Measurements from ENCODE around the gene APBA1.
A peak's percentile ranks its signal among the peaks of the same experiment; 100 is the strongest.

Gene APBA1

GRCh38 chr9:69579032-69579758 is 93.0 kb downstream of the APBA1 start:
- DNase-seq (ENCODE audit: low spot score) = no peak

DNA sequence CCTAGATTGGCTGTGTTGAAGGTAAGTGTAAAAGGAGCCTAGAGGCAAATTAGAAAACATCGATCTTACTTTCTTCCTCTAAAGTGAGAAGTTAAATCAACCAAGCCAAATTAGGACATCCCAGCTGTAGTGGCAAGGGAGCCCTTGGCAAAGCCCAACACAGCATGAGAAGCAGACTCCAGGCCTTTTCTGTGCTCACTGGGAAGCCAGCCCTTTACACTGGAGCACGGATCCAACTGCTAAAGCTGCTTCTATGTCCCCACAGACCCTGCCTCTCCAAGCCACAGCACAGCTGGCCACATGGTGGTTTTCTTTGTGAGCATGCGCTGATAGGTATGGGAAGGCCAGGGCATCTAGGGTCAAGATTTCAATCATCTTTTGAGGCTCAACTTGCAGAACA is 94.1 kb downstream of the APBA1 start:
- DNase-seq (ENCODE audit: low spot score) = no peak

DNA sequence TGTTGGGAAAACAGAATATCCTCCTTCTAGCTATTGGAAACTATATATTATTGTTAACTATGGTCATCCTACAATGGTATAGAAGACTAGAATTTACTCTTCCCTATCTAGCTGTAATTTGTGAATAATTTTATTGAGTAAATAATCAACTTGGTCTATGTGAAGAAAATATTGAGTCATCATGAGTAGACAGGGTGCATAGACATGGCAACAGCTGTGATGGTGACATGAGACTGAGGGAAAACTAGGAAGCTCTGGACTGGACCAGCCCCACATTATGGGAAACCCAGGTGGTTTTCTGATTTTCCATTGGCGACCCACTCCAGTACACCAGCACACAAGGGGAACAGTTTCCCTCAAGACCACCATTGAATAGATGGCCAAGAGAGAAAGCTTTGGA is 95.0 kb downstream of the APBA1 start:
- DNase-seq (ENCODE audit: low spot score) = no peak

- no peak for DNase-seq (ENCODE audit: low spot score)
Measured at GRCh38 chr9:69574057-69574456, 98.1 kb downstream of the APBA1 start.

- no peak for DNase-seq (ENCODE audit: low spot score)
Measured at GRCh38 chr9:69573651-69574050, 98.5 kb downstream of the APBA1 start.

GRCh38 chr9:69572611-69573010 is 99.6 kb downstream of the APBA1 start:
- DNase-seq (ENCODE audit: low spot score) = no peak

DNA sequence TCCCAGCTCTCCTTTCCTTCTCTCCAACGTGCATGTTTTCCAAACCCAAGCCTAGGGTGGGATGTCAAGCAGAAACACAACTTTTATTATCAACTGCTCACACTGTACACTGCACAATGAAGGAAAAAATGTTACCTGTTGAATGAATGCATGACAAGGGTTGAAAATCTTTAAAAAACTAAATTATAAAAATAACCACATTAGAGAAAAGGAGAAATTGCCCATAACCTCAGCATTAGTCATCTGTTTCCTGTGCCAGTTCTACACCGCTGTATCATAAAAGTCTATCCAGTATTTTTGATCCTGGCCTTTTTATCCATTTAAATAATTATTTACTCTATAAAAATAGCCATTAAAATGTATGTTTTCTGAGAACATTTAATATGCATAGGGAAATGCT is 101.1 kb downstream of the APBA1 start:
- DNase-seq (ENCODE audit: low spot score) = no peak

DNA sequence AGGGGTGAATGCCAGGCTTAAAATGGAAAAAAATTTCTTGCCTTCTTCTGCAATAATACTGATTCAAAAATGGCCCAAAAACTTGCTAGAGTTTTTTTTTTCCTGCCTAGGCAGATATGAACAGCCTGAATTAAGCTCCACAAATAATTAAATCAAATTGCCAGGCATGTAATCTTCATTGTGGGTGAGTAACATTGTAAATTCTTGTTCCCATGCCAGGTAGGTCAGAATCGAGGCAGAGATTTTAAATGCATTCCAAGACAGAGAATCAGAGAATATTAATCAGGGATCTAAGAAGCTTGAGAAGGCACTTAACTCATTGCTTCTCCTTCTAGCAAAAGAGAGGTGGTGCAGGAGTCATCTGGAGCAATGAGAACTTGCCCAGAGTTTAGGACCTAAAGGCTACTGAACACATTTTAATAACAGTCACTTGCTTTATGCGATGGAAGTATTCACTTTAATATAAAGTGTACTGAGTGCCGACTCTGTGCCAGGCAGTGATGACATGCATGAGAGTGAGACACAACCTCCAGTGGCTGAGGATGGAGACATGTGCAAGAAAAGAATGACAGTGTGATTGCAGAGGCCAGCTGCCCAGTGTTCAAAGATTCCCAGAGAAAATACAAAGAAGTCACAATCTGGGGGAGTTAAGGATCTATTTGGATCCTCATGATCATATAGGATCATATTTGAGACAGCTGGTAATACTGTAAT is 102.3 kb downstream of the APBA1 start:
- DNase-seq (ENCODE audit: low spot score) = peak; percentile 35

- peak; percentile 85 for DNase-seq (ENCODE audit: low spot score)
Measured at GRCh38 chr9:69564557-69564956, 107.6 kb downstream of the APBA1 start.

DNA sequence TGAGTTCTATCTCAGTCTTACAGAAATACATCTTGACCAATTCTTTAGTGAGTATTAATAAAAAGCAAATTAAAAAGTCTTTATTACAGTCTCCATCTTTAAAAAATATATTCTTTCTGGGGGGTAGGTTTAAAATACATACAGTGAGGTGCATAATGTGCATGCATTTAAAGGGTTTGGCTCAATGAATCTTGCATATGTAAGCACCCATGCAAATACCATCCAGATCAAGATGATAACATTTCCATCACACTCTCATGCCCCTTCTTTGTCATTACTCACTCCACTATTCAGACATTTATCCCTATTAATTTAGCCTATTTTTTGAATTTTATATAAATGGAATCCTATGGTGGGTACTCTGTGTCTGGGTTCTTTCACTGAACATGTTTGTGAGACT is 113.0 kb downstream of the APBA1 start:
- DNase-seq (ENCODE audit: low spot score) = no peak

GRCh38 chr9:69556707-69557106 is 115.5 kb downstream of the APBA1 start:
- DNase-seq (ENCODE audit: low spot score) = peak; percentile 90

DNA sequence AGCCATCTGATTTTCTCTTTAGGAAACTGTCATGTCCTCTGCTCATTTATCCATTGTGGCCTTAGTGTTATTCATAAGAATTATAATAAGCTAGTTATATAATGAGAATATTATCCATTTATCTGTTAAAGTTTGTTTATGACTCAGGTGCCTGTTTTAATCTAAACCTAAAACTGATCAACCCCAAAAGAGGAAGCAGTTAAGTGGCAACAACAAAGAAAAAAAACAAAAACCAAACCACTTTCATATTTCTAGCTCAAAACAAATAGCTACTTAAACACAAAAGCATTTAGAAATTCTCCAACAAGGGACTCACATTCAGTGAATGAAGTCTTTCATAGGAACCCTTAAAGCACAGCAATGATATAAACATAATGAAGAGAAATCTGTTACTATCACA is 116.4 kb downstream of the APBA1 start:
- DNase-seq (ENCODE audit: low spot score) = no peak

DNA sequence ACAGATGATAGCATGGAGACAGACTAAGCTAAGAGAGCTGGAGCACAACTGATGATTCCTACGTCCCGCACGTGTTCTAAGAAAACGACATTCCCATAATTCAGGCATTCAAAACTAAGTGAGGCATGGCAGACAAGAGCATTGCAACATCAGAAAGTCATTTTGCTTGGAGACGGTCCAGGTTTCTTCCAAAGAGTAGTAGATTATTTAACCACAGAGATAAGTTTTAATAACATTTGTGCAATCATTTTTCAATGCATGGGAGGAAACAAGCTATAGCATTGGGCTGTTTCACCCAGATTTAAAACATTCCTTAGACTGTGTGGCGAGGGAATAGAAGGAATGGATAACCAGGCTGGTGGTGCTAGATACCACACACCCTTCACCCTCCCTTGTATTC is 117.2 kb downstream of the APBA1 start:
- DNase-seq (ENCODE audit: low spot score) = no peak

- DNase-seq (ENCODE audit: low spot score) = peak; percentile 53
Measured at GRCh38 chr9:69549310-69550202, 122.6 kb downstream of the APBA1 start.

DNA sequence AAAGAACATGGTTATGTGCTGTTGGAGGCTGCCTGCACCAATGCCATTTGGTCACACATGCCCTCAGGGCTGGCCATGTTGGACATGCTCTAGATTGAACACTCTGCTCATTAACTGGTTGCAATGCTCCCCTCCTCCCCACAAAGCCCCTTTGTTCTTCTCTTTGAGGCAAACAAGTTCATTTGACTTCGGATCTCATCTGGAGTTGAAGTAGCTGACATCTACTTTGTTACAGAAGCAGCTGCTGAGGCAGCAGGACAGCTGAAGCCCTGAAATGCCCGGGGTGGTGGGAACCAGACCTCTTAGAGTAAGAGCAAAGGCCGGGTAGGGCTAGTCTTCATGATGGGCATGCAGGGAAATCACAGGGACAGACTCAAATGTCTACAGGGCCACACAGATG is 123.5 kb downstream of the APBA1 start:
- DNase-seq (ENCODE audit: low spot score) = no peak

DNA sequence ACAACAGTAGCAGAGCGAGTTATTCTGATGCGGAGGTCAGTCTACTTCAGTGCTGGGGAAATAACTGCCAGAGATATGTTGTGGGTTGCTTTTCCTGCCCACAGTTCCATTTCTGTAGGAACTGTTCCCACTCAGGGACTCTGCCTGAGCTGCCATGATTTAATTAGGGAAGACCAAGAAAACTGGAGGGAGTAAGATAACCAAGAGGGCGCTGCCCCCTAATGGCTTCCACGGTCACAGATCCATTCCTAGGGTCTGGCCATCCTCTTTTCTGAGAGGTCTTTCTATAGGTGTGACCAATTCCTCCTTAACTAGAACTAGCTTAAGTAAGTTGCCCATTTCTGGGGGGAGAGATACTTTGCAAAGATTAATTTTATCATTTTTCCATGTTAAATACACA is 125.9 kb downstream of the APBA1 start:
- DNase-seq (ENCODE audit: low spot score) = no peak

GRCh38 chr9:69542942-69543704 is 129.0 kb downstream of the APBA1 start:
- DNase-seq (ENCODE audit: low spot score) = peak; percentile 34

DNA sequence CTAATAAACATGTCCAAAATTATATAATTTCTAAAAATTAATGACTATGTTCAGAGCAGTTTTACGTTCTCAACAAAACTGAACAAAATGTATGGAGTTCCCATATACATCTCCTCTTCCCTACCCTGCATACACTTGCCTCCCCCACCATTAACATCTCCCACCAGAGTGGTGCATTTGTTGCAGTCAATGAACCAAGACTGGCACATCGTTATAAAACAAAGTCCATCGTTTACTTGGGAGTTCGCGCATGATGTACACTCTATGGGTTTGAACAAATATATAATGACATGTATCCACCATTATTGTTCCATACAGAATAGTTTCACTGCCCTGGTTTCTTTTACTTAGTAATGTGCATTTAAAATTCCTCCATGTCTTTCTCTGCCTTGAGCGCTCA is 130.1 kb downstream of the APBA1 start:
- DNase-seq (ENCODE audit: low spot score) = no peak

DNA sequence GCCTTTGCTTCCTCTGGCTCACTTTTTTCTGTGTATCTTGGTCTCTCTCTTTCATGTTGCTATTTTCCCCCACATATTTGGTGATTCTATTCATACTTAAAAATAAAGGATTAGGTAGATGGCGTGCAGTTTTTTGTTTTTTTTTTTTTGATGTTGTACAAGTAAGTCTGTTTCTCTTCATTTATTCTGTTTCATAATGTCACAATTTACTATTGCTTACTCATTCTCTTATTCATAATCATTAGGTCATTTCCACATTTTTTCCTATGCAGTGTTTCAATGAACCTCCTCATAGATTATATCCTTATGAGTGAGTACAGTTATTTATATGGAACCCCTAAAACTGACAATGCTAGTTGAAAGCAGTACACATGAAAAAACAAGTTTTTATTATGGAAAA is 136.3 kb downstream of the APBA1 start:
- no peak for DNase-seq (ENCODE audit: low spot score)

DNA sequence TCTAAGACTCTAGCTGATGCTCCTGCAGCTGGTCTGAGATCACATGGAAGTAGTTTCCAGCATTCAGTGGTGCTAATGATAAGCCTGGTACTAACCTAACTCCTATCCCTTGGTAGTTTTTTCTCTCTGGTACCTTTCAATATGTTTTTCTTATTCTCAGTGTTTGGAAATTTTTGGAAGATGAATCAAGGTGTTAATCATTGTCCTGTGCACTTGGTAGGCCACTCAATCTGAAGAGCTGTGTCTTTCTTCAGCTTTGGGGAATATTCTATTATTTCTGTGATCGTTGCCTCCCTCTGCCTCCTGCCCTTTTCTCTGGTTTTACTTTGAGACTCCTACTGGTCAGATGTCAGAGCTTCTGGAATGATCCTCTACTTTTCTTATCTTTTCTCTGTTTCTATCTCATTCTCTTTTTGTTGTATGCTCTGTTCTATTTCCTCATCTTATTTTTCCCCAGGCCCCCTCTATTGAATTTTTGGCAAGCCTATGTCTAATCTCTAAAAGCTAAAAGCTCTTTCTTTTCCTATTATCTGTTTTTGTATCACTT is 136.8 kb downstream of the APBA1 start:
- no peak for DNase-seq (ENCODE audit: low spot score)

DNA sequence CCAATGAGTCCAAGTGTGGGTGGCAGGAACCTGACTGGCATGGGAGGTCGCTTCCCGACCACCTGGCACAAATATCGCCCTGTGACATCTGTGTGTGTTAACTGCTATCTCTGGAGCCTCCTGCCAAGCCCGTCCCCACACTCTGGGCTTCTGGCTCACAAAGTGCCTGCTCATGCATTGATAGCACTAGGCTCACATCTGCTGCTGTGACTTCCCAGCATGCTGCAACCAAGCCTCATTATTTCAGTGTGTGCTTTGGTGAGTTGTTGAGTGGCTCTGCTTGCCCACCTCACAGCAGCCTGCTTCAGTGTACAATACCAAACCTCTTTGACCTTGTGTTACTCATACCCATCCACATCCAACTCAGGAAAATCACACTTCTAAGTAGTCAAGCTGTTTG is 139.8 kb downstream of the APBA1 start:
- DNase-seq (ENCODE audit: low spot score) = no peak

DNA sequence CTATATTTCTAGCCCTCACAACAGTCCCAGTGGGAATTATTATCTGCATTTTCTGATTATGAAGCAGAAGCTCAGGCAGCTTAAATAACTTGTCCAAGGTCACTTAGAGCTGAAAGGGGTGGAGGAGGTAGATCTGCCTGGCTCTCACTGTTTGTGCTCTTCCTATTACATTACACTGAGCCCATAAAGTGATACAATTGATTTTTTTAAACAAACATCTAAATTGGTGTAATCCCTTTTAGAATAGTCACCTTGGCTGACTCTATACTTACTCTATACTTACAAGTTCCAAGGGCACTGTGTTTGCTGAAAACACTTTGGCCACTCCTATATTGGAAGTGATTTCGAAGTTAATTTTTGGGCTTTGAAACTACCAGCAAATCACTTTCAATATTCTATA is 144.7 kb downstream of the APBA1 start:
- DNase-seq (ENCODE audit: low spot score) = no peak

All from cerebellar cortex (tissue), 1 donor.